KMS-11 (cell line): ENCODE data around the gene SLC12A4.
A peak's percentile ranks its signal among the peaks of the same experiment; 100 is the strongest.

ENCODE experiments used
- H2AFZ ChIP-seq: fragments of 200-600 bp; sonication (generic); 2 replicates; pipeline ENCODE4 v1.6.1; 2016; ENCODE audit warnings: antibody characterized with exemption, mixed run types, low read depth
- H3K27ac ChIP-seq: fragments of 200-600 bp; sonication (generic); 2 replicates; pipeline ENCODE4 v1.6.1; 2016; ENCODE audit warnings: mild to moderate bottlenecking, mixed run types
- H3K27me3 ChIP-seq: fragments of 200-600 bp; sonication (generic); 2 replicates; pipeline ENCODE4 v1.6.1; 2017; ENCODE audit warnings: mild to moderate bottlenecking, low read depth, mixed run types, moderate library complexity; ENCODE audit not compliant: insufficient read depth
- H3K36me3 ChIP-seq: fragments of 200-600 bp; sonication (generic); 2 replicates; pipeline ENCODE4 v1.6.1; 2017; ENCODE audit warnings: mild to moderate bottlenecking, mixed run types; ENCODE audit not compliant: insufficient read depth
- H3K4me1 ChIP-seq: fragments of 200-600 bp; sonication (generic); 2 replicates; pipeline ENCODE4 v1.6.1; 2016; ENCODE audit warnings: mild to moderate bottlenecking, low read depth, mixed run types; ENCODE audit not compliant: poor library complexity, severe bottlenecking
- H3K4me2 ChIP-seq: fragments of 200-600 bp; sonication (generic); 2 replicates; pipeline ENCODE4 v1.7.0; 2016; ENCODE audit warnings: mild to moderate bottlenecking, mixed run types
- H3K4me3 ChIP-seq: fragments of 200-600 bp; sonication (generic); IDR thresholded peaks from 2 replicates; pipeline ENCODE4 v1.6.1; 2017; ENCODE audit warnings: low read depth, low read length, mixed read lengths; ENCODE audit not compliant: insufficient read depth
- H3K79me2 ChIP-seq: fragments of 200-600 bp; sonication (generic); 2 replicates; pipeline ENCODE4 v1.6.1; 2016; ENCODE audit warnings: low read depth, mixed run types; ENCODE audit not compliant: insufficient read depth
- H3K9ac ChIP-seq: fragments of 200-600 bp; sonication (generic); 2 replicates; pipeline ENCODE4 v1.6.1; 2016; ENCODE audit warnings: mild to moderate bottlenecking, mixed run types
- H4K20me1 ChIP-seq: fragments of 200-600 bp; sonication (generic); 2 replicates; pipeline ENCODE4 v1.6.1; 2016; ENCODE audit warnings: mild to moderate bottlenecking, mixed run types; ENCODE audit not compliant: insufficient read depth
- TF ChIP-seq, protein P1 (sequence below): fragments of 200-600 bp; sonication (generic); conservative IDR thresholded peaks from 2 replicates; pipeline ENCODE4 v1.6.1; 2017; ENCODE audit warnings: low read depth, mild to moderate bottlenecking, antibody characterized with exemption, low read length, moderate library complexity, mixed read lengths

Gene SLC12A4

GRCh38 chr16:68005786-68006286 is 37.4 kb upstream of the SLC12A4 start:
- TF ChIP-seq, protein P1, sequence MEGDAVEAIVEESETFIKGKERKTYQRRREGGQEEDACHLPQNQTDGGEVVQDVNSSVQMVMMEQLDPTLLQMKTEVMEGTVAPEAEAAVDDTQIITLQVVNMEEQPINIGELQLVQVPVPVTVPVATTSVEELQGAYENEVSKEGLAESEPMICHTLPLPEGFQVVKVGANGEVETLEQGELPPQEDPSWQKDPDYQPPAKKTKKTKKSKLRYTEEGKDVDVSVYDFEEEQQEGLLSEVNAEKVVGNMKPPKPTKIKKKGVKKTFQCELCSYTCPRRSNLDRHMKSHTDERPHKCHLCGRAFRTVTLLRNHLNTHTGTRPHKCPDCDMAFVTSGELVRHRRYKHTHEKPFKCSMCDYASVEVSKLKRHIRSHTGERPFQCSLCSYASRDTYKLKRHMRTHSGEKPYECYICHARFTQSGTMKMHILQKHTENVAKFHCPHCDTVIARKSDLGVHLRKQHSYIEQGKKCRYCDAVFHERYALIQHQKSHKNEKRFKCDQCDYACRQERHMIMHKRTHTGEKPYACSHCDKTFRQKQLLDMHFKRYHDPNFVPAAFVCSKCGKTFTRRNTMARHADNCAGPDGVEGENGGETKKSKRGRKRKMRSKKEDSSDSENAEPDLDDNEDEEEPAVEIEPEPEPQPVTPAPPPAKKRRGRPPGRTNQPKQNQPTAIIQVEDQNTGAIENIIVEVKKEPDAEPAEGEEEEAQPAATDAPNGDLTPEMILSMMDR: no peak
- Histone ChIP-seq H3K79me2 (no peaks in the 10 kb centered on the region), H3K27me3 (no peaks in the 10 kb centered on the region), H2AFZ (peak overlapping the region; percentile 6; the same call in 1 of the 2 replicates), H3K4me1 (no peaks in the 10 kb centered on the region), H3K9ac (no peak overlapping the region), H3K4me2 (no peak overlapping the region), H4K20me1 (no peaks in the 10 kb centered on the region), H3K36me3 (no peaks in the 10 kb centered on the region), H3K27ac (no peak overlapping the region), H3K4me3 (no peak overlapping the region)

GRCh38 chr16:68005211-68005610 is 36.8 kb upstream of the SLC12A4 start:
- Histone ChIP-seq H2AFZ (no peak overlapping the region), H3K36me3 (no peaks in the 10 kb centered on the region), H3K79me2 (no peaks in the 10 kb centered on the region), H3K4me3 (no peak overlapping the region), H3K4me1 (no peaks in the 10 kb centered on the region), H4K20me1 (no peaks in the 10 kb centered on the region), H3K9ac (no peak overlapping the region), H3K27me3 (no peaks in the 10 kb centered on the region), H3K27ac (no peak overlapping the region), H3K4me2 (no peak overlapping the region)
- TF ChIP-seq, protein P1: no peak

DNA sequence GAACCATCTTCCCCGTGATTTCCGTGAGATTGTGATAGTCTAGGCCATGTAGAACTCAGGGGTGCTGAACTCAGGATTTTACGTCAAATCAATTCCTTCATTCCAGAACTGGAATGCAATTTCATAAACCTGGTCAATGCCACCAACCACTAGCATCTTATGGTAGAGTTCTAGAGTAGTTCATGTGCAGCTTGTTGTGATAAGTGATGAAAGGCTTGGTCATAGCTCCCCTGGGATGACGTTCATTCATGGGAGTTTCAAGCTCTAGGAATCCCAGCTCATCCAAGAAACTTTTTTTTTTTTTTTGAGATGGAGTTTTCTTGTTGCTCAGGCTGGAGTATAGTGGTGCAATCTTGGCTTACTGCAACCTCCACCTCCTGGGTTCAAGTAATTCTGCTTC is 34.6 kb upstream of the SLC12A4 start:
- no peaks in the 10 kb centered on the region for H3K4me1 ChIP-seq
- TF ChIP-seq, protein P1: no peak
- no peaks in the 10 kb centered on the region for H3K36me3 ChIP-seq
- H3K79me2 ChIP-seq: no peaks in the 10 kb centered on the region
- H3K27me3 ChIP-seq: no peaks in the 10 kb centered on the region
- no peak overlapping the region for H2AFZ ChIP-seq
- no peak overlapping the region for H3K4me3 ChIP-seq
- H3K27ac ChIP-seq: no peak overlapping the region
- no peak overlapping the region for H3K4me2 ChIP-seq
- H3K9ac ChIP-seq: no peak overlapping the region
- H4K20me1 ChIP-seq: no peaks in the 10 kb centered on the region

DNA sequence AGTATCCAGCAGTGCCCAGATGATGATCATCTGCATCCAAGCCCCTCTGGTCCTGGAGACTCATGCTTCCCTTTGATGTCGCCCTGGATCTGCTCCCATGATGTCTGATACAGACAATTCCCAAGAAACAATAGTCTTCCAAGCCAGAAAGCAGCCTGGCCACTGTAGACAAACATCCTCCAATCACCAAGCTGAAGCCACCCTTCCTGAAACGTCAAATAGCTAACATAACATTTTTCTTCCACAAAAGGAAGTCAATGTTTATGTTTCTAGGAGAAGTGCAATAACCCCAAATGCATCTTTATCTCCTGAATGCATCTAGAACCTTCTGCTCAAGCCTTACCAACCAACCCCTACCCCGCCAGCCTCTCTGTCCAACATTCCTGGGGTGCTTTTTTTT is 32.0 kb upstream of the SLC12A4 start:
- no peak overlapping the region for H3K4me3 ChIP-seq
- H4K20me1 ChIP-seq: no peaks in the 10 kb centered on the region
- no peak overlapping the region for H3K4me2 ChIP-seq

More for the DNA sequence above, 32.0 kb upstream of the SLC12A4 start:
- H3K4me1 ChIP-seq: no peaks in the 10 kb centered on the region
- no peaks in the 10 kb centered on the region for H3K27me3 ChIP-seq
- no peak overlapping the region for H3K27ac ChIP-seq
- H3K9ac ChIP-seq: no peak overlapping the region
- H2AFZ ChIP-seq: no peak overlapping the region
- H3K79me2 ChIP-seq: no peaks in the 10 kb centered on the region
- TF ChIP-seq, protein P1: no peak
- H3K36me3 ChIP-seq: no peaks in the 10 kb centered on the region
